GM12875 (cell line): ENCODE data around the gene RHPN2.
"Not testable (repeated sequence)": the region's sequence is repeated elsewhere in the genome, so short reads cannot be mapped to it uniquely, and the experiment has no call there.

Experiments
- H3K4me3 ChIP-seq: one replicate; pipeline ENCODE4 v1.5.1; 2011; ENCODE audit warnings: low read depth, low read length, control low read depth
- CTCF ChIP-seq: IDR thresholded peaks from 2 replicates; pipeline ENCODE4 v1.5.1; 2011; ENCODE audit warnings: low read depth, mild to moderate bottlenecking, control low read depth, inconsistent platforms, low read length, moderate library complexity, borderline replicate concordance; ENCODE audit not compliant: insufficient read depth

RHPN2 gene

GRCh38 chr19:33024398-33024797 lies 40.3 kb downstream of the RHPN2 start:
- no peak overlapping the region for H3K4me3 ChIP-seq
- no peak for TF ChIP-seq CTCF

GRCh38 chr19:33022472-33023116 lies 42.1 kb downstream of the RHPN2 start:
- no peak for TF ChIP-seq CTCF
- no peak overlapping the region for H3K4me3 ChIP-seq

- H3K4me3 ChIP-seq = not testable (repeated sequence)
These were observed 53.8 kb downstream of the RHPN2 start for GRCh38 chr19:33010891-33011290.

GRCh38 chr19:33008738-33009137 lies 56.0 kb downstream of the RHPN2 start:
- no peak overlapping the region for H3K4me3 ChIP-seq
- TF ChIP-seq CTCF = no peak

GRCh38 chr19:33005440-33005839 lies 59.2 kb downstream of the RHPN2 start:
- H3K4me3 ChIP-seq = no peak overlapping the region
- no peak for TF ChIP-seq CTCF

GRCh38 chr19:33003424-33004024 lies 61.2 kb downstream of the RHPN2 start:
- H3K4me3 ChIP-seq = not testable (repeated sequence)

GRCh38 chr19:33002126-33002865 lies 62.4 kb downstream of the RHPN2 start:
- H3K4me3 ChIP-seq = not testable (repeated sequence)

GRCh38 chr19:33000910-33001309 lies 63.8 kb downstream of the RHPN2 start:
- no peak for TF ChIP-seq CTCF
- no peak overlapping the region for H3K4me3 ChIP-seq
